Measurements from ENCODE around the gene SH3RF1. TPM values are rescaled to one million over a fixed set of nuclear protein-coding genes. Genes with fewer than 3 reads are reported as not detected.

Gene SH3RF1
- total RNA-seq, 1 experiment from 2014 or later, result 16.6 TPM

- no peaks in the 10 kb centered on the region for H3K27me3 Mint-ChIP-seq (ENCODE audit: low read depth)
- DNase-seq (ENCODE audit: low spot score) (no peak), ATAC-seq (no peak)
- no peaks in the 10 kb centered on the region for H3K36me3 Mint-ChIP-seq
- H3K9me3 Mint-ChIP-seq, result peaks cover 7% of the 10 kb centered on the region
- H3K27ac Mint-ChIP-seq, result no peak overlapping the region
- CTCF ChIA-PET, result no interaction called here
- no peak overlapping the region for H3K4me3 Mint-ChIP-seq
- POLR2A ChIA-PET, result no interaction called here
- 0 out of 2 replicates have a peak, but pooled peaks cover under 1% of the 10 kb centered on the region for H3K4me1 Mint-ChIP-seq
- TF ChIP-seq ETV6 (CRISPR knock-in tag; IDR thresholded peaks at IDR 0.05), result no peak
- no peak for TF ChIP-seq JAZF1 (CRISPR knock-in tag; IDR thresholded peaks at IDR 0.05)
- no peak for TF ChIP-seq FOXP1 (CRISPR knock-in tag; IDR thresholded peaks at IDR 0.05; ENCODE audit: borderline replicate concordance)
- no peak for TF ChIP-seq TEAD1 (CRISPR knock-in tag; IDR thresholded peaks at IDR 0.05)
- TF ChIP-seq HMGA2 (CRISPR knock-in tag; IDR thresholded peaks at IDR 0.05), result no peak
- no peak for TF ChIP-seq SOX15 (CRISPR knock-in tag; IDR thresholded peaks at IDR 0.05)
- no peak for TF ChIP-seq ZNF121 (CRISPR knock-in tag; IDR thresholded peaks at IDR 0.05)
- no peak for TF ChIP-seq IRF1 (CRISPR knock-in tag; IDR thresholded peaks at IDR 0.05)
- TF ChIP-seq ZNF425 (CRISPR knock-in tag; conservative IDR thresholded peaks at IDR 0.05), result no peak
- TF ChIP-seq RORB (CRISPR knock-in tag; IDR thresholded peaks at IDR 0.05), result no peak
- TF ChIP-seq GTF2I (CRISPR knock-in tag; conservative IDR thresholded peaks at IDR 0.05), result no peak
- TF ChIP-seq FOXJ3 (CRISPR knock-in tag; IDR thresholded peaks at IDR 0.05; ENCODE audit: borderline replicate concordance), result no peak
- no peak for TF ChIP-seq SMAD4 (CRISPR knock-in tag; IDR thresholded peaks at IDR 0.05)
- TF ChIP-seq GRHL2 (CRISPR knock-in tag; IDR thresholded peaks at IDR 0.05; ENCODE audit: insufficient replicate concordance, severe bottlenecking), result no peak
- no peak for TF ChIP-seq CREM (CRISPR knock-in tag; IDR thresholded peaks at IDR 0.05)
- TF ChIP-seq NFYB (CRISPR knock-in tag; conservative IDR thresholded peaks at IDR 0.05; ENCODE audit: low read depth), result no peak
- no peak for TF ChIP-seq ZNF317 (CRISPR knock-in tag; IDR thresholded peaks at IDR 0.05; ENCODE audit: borderline replicate concordance, low read depth)
- no peak for TF ChIP-seq JUN (CRISPR knock-in tag; IDR thresholded peaks at IDR 0.05)
- no peak for TF ChIP-seq HMGXB4 (CRISPR knock-in tag; IDR thresholded peaks at IDR 0.05)
These were observed 11.8 kb upstream of the SH3RF1 start for GRCh38 chr4:169282429-169283113.

- no peak for DNase-seq (ENCODE audit: low spot score)
- ATAC-seq, result no peak
- H3K27ac Mint-ChIP-seq, result no peak overlapping the region
- no peaks in the 10 kb centered on the region for H3K27me3 Mint-ChIP-seq (ENCODE audit: low read depth)
- H3K4me1 Mint-ChIP-seq, result peaks cover 11% of the 10 kb centered on the region
- ChIA-PET POLR2A (no interaction called here), CTCF (no interaction called here)
- H3K9me3 Mint-ChIP-seq, result no peaks in the 10 kb centered on the region
- no peaks in the 10 kb centered on the region for H3K36me3 Mint-ChIP-seq
- TF ChIP-seq ZBTB43 (CRISPR knock-in tag; IDR thresholded peaks at IDR 0.05) (no peak), NFYB (CRISPR knock-in tag; conservative IDR thresholded peaks at IDR 0.05; ENCODE audit: low read depth) (no peak), NR2C2 (CRISPR knock-in tag; IDR thresholded peaks at IDR 0.05) (no peak)
- no peak overlapping the region for H3K4me3 Mint-ChIP-seq
These were observed 8.4 kb upstream of the SH3RF1 start for GRCh38 chr4:169279108-169279507.
